Spinal cord (tissue), 10 donors: ENCODE measurements around the gene HECTD4. TPM values are rescaled to one million over a fixed set of nuclear protein-coding genes. Genes with fewer than 3 reads are reported as not detected.

Source experiments
- DNase-seq, 6 donors: peaks; one replicate each; pipeline versions ENCODE4 v3.0.0 to v3.0.0-alpha.2; 2013 to 2015; ENCODE audit warnings: low spot score in 6 of 6, low read depth in 4 of 6
- H3K27ac ChIP-seq: one replicate; pipeline ENCODE4 v1.5.1; 2013; ENCODE audit warnings: low read depth, low read length, control low read depth
- H3K27me3 ChIP-seq: one replicate; pipeline ENCODE4 v1.6.1; 2013; ENCODE audit warnings: low read length; ENCODE audit not compliant: control insufficient read depth, insufficient read depth
- H3K36me3 ChIP-seq: one replicate; pipeline ENCODE4 v1.6.1; 2013; ENCODE audit warnings: low read length; ENCODE audit not compliant: control insufficient read depth, insufficient read depth
- H3K4me1 ChIP-seq: one replicate; pipeline ENCODE4 v1.6.1; 2013; ENCODE audit warnings: low read length; ENCODE audit not compliant: control insufficient read depth, insufficient read depth
- H3K4me3 ChIP-seq: one replicate; pipeline ENCODE4 v1.5.1; 2013; ENCODE audit warnings: low read depth, low read length, control low read depth
- H3K9me3 ChIP-seq: one replicate; pipeline ENCODE4 v1.6.1; 2013; ENCODE audit warnings: low read length; ENCODE audit not compliant: control insufficient read depth, insufficient read depth
- WGBS: methylation state at CpG from one replicate; pipeline ENCODE4 v1.1.5; 2013; ENCODE audit warnings: missing lambda C conversion rate; ENCODE audit not compliant: insufficient coverage; 5-methylcytosine and 5-hydroxymethylcytosine counted together
- polyA plus RNA-seq, 2 donors: library from polyadenylated mRNA; unstranded; fragments of 120-200 nt; gene quantifications; one replicate each; pipeline ENCODE4 v1.2.1, GENCODE V29; 2013; ENCODE audit not compliant: insufficient read length in 2 of 2
- total RNA-seq, 2 donors: library from RNA; depleted of rRNA in 1 of 2; stranded (reverse); fragments of 120-200 nt in 1 of 2; fragments of >200 nt in 1 of 2; gene quantifications; one replicate each; pipeline versions ENCODE4 v1.2.3 to v1.2.4, GENCODE V29; 2013 to 2014
- donor health status: healthy.

Gene HECTD4
- total and polyA plus RNA-seq, 4 donors, result 54.0 to 121 (median 111) TPM

DNA sequence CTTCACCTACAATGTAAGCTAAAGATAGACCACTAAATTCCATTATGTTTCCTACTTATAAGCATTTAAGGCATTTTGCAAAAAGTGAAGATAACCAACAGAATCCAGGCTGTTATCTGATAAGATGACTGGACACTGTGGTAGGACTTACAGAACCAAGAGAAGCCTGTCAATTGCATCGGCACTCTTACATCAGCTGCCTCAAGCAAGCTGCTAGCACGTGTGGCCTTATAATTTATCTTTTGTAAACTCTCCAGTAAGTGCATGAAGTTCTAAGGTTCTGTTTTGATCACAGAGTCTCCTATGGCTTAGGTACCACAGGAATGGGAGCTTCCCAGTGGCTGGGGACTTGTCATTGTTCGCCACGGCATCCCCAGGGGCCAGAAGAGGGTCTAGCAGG lies 168.2 kb downstream of the HECTD4 start:
- Histone ChIP-seq H3K27ac (no peak overlapping the region), H3K27me3 (no peaks in the 10 kb centered on the region), H3K4me3 (no peak overlapping the region), H3K36me3 (peaks cover 69% of the 10 kb centered on the region), H3K9me3 (no peaks in the 10 kb centered on the region), H3K4me1 (no peaks in the 10 kb centered on the region)
- WGBS, result 97% methylated on average over 3 of the region's 4 CpGs
- DNase-seq, result no peak

DNA sequence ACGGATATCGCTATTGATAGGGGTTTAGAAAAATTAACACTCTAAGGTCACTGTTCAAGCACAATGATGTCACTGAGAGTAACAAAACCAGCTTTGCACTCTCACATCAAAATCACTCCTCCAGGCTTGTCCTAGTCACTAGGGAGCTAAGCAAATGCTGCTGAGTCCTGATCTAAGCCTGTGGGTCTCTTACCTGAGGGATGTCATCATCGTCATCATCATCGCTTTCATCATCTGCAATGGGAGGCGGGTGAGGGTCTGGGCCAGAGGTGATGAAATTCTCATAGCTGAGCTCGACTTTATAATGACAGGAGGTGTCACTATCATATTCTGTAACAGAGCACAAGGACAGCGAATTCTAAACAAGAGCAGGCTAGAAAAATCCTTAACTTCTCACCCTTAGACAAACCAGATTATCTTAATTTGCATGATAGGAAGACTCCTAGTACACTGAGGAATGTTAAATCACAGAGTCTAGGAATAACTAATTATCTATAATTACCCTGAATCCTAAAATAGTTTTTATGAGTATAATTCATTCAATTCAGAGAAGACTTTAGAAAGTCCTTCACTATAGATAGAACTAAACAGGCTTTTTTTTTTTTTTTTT lies 173.8 kb downstream of the HECTD4 start:
- Histone ChIP-seq H3K36me3 (peaks cover 74% of the 10 kb centered on the region), H3K9me3 (no peaks in the 10 kb centered on the region), H3K27ac (no peak overlapping the region), H3K4me1 (no peaks in the 10 kb centered on the region), H3K4me3 (no peak overlapping the region), H3K27me3 (no peaks in the 10 kb centered on the region)
- 100% methylated on average over 4 of the region's 7 CpGs for WGBS
- DNase-seq, result no peak

DNA sequence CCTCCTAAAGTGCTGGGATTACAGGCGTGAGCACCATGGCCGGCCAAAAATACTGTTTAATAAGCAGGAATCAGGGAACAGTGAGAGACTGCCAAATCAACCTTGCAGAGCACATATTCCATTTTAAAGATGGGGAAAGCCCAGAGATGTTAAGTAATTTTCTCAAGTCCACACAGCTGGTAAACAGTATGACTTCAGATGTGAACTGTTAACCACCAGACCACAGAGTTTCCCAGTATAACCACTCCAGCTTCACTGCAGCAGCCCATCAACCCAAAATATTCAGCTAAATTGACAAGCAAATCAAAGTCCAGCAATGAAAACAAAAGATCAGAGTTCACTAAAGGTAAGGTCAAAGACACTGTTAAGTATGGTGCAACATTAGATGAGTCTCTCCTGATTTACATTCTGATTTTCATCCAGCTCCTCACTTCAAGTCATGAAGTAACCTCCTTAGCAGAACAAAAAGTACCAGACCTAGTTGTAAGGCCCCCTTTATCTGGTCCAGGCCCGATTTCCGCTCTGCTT lies 174.8 kb downstream of the HECTD4 start:
- 97% methylated on average over 3 of the region's 4 CpGs for WGBS
- no peaks in the 10 kb centered on the region for H3K27me3 ChIP-seq
- H3K4me1 ChIP-seq, result no peaks in the 10 kb centered on the region
- peaks cover 77% of the 10 kb centered on the region for H3K36me3 ChIP-seq
- no peak overlapping the region for H3K27ac ChIP-seq
- no peaks in the 10 kb centered on the region for H3K9me3 ChIP-seq
- no peak for DNase-seq
- H3K4me3 ChIP-seq, result no peak overlapping the region

DNA sequence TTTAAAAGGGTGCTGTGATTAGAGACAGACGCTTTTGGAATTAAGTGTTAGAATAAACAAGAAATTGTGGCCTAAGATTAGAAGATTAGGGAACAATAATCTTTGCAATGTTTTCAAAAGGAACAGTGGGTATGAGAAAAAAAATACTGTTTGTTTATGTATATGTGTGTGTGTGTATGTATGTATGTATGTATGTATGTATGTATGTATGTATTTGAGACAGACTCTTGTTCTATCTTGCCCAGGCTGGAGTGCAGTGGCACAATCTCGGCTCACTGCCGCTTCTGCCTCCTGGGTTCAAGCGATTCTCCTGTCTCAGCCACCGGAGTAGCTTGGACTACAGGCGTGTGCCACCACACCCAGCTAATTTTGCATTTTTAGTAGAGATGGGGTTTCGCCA lies 175.3 kb downstream of the HECTD4 start:
- H3K27me3 ChIP-seq, result no peaks in the 10 kb centered on the region
- no peak for DNase-seq
- H3K4me3 ChIP-seq, result no peak overlapping the region
- H3K36me3 ChIP-seq, result peaks cover 77% of the 10 kb centered on the region
- WGBS, result 93% methylated on average over 4 of the region's 7 CpGs
- no peaks in the 10 kb centered on the region for H3K9me3 ChIP-seq
- no peak overlapping the region for H3K27ac ChIP-seq
- no peaks in the 10 kb centered on the region for H3K4me1 ChIP-seq

DNA sequence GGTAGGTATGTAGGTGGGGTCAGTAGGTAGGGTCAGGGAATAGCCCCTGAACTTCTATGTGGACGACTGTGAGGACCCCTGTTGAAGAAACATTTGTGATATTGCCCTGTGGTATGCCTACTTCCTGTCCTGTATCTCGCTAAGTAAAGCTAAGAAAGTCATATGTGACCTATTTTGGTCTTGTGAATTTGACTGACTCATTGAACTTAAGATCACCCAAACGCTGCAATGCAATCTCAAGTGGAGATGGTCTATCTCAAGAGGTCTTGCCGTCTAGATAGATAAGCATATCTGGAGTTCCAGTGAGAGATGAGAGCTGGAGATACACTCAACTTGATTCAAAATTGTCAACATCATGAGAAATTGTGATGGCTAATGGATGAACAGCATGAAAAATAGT lies 183.1 kb downstream of the HECTD4 start:
- Histone ChIP-seq H3K27me3 (no peaks in the 10 kb centered on the region), H3K4me1 (no peaks in the 10 kb centered on the region), H3K27ac (no peak overlapping the region), H3K4me3 (no peak overlapping the region), H3K36me3 (peaks cover 70% of the 10 kb centered on the region), H3K9me3 (no peaks in the 10 kb centered on the region)
- 85% methylated on average over 2 of the region's 4 CpGs for WGBS
- DNase-seq, result no peak

DNA sequence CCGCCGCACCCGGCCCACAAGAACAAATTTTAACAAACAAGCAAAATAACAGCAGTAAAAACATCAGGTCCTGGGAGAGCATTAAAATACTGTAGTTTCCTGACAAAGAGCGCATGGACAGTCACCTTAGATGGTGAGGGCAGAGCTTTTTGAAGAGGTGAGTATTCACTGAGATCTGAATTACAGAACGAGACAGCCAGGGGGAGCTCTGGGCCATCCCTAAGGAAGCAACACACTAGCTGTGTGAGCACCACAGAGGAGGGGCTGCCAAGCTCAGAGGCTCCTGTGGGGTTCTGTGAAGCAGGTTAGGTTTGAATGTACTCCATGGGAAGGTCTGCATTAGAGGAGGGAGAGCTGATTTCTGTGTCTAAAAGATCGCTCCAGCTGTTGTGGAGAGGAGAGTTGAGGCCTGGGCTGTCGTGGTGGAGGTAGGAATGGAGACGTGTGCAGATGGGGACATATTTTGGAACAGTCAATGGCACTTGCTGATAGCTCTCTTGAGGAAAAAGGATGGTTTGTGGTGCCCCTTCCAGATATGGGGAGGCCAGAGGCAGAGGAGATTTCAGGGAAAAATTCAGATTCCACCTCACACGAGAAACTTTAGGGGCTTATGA lies 184.0 kb downstream of the HECTD4 start:
- 64% methylated on average over 5 of the region's 9 CpGs for WGBS

DNA sequence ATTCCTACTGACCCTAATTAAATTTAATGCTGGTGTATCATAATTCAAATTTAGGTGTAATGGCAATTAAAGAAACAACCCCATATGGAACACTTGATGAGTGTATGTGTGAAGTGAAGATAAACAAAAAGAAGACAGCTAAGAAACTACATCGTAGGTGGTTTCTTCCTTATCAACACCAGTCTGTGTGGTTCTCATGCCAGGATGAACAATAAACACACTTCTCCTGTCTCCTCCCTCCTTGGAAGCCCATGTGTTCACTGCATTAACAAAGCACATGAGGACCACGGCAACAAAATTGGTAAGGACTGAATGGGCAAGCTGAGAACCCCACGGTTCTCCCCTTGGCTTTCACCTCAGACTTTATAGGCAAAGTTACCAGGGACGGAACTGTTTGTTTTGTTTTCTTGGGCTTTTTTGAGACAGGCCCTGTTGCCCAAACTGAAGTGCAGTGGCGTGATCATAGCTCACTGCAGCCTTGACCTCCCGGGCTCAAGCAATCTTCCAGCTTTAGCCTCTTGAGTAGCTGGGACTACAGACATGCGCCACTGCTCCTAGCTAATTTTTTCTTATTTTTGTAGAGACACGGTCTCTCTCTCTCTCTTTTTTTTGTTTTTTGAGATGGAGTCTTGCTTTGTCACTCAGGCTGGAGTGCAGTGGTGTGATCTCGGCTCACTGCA lies 185.9 kb downstream of the HECTD4 start:
- no peak overlapping the region for H3K4me3 ChIP-seq
- no peak for DNase-seq
- no peaks in the 10 kb centered on the region for H3K9me3 ChIP-seq
- no peaks in the 10 kb centered on the region for H3K4me1 ChIP-seq
- H3K36me3 ChIP-seq, result peaks cover 77% of the 10 kb centered on the region
- H3K27me3 ChIP-seq, result no peaks in the 10 kb centered on the region
- 94% methylated on average over 7 of the region's 9 CpGs for WGBS
- no peak overlapping the region for H3K27ac ChIP-seq

More for the DNA sequence above, 184.0 kb downstream of the HECTD4 start:
- Histone ChIP-seq H3K27ac (no peak overlapping the region), H3K27me3 (no peaks in the 10 kb centered on the region), H3K4me1 (no peaks in the 10 kb centered on the region), H3K9me3 (no peaks in the 10 kb centered on the region), H3K36me3 (peaks cover 74% of the 10 kb centered on the region), H3K4me3 (no peak overlapping the region)
- peak in 4 of 6 donors; percentile 17 to 82 (median 52) for DNase-seq

DNA sequence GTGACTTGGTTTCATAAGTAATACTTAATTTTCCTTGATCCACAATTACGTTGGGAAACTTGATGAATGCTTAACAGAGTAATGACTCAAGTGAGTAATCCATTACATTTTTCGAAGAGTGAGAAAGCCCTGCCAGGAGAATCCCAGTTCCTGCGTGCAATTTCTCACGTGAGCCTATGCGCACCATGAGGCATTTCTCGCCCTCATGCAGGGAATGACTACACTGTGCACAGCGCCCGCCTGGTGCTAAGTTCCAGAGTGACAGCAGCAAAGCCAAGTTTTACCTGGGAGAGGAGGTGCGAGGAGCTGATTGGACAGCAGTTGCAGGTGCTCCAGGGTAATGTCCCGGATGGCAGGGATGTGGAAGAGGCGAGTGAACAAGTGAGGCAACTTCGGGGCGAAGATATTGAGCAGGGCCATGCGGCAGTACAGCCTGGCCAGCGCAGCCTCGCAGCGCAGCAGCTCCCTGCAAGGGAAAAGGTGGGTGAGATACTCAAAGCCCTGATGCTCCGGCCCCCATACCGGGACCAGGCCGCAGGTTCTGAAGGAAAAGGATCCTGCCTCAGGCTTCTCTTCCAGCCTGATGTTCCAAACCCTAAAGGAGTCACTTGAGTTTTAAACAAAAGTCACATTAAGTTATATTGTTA lies 187.5 kb downstream of the HECTD4 start:
- Histone ChIP-seq H3K4me1 (no peaks in the 10 kb centered on the region), H3K4me3 (no peak overlapping the region), H3K27me3 (no peaks in the 10 kb centered on the region), H3K9me3 (no peaks in the 10 kb centered on the region), H3K36me3 (peaks cover 76% of the 10 kb centered on the region), H3K27ac (no peak overlapping the region)
- WGBS, result 97% methylated on average over 17 of the region's 20 CpGs
- no peak for DNase-seq

DNA sequence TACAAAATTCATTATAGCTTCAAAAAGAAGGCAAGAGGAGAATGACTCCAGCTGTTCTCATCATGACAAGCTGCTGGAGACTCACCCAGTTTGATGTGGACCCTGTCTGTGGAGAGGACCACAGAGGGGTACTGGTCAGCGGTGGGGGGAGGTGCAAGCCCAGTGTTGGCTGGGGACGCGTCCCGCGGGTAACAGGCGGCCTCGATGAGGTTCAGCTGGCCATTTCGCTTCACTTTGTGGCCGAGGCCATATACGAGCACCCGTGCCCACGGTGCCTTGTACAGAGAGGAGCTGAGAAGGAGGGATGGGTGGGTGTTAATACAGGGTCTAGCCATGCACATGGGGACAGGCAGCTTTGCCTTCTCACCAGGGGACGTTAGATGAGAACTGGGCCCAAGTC lies 189.8 kb downstream of the HECTD4 start:
- Histone ChIP-seq H3K9me3 (no peaks in the 10 kb centered on the region), H3K4me3 (no peak overlapping the region), H3K27ac (no peak overlapping the region), H3K27me3 (no peaks in the 10 kb centered on the region), H3K4me1 (no peaks in the 10 kb centered on the region), H3K36me3 (peaks cover 77% of the 10 kb centered on the region)
- 98% methylated on average over 11 of the region's 13 CpGs for WGBS
- DNase-seq, result no peak
